HCT116 (cell line): Measurements from ENCODE around the gene DAAM1. TPM values are rescaled to one million over a fixed set of nuclear protein-coding genes. Genes with fewer than 3 reads are reported as not detected.

Experiments used
- ATAC-seq: fragments of 200-7000 bp; cut with Tn5 transposase; 2 replicates; pipeline ENCODE4 v1.9.1; 2020; ENCODE audit warnings: mild to moderate bottlenecking, moderate library complexity
- BruUV-seq: library from RNA; stranded (reverse); fragments of 400-500 nt; replicated peaks from 2 replicates; lab custom pipeline; 2021; lab: Mats Ljungman, UMichigan
- CTCF ChIA-PET: fragments of 300-600 bp; sonication (Branson Sonifier 250); formaldehyde crosslinking; loops from one replicate; lab custom pipeline; 2021; ENCODE audit warnings: antibody characterized with exemption; lab: Charles Lee
- POLR2A ChIA-PET: fragments of 300-600, 350-600 bp; sonication (Branson Sonifier 250); formaldehyde crosslinking; loops from one replicate; lab custom pipeline; 2021; ENCODE audit warnings: antibody characterized with exemption; lab: Charles Lee
- RAD21 ChIA-PET, 2 experiments: fragments of 300-600 bp; sonication (Branson Sonifier 250); formaldehyde crosslinking; loops; one replicate each; lab custom pipeline; 2023; ENCODE audit warnings: low total read pairs in 2 of 2; ENCODE audit not compliant: uncharacterized antibody in 2 of 2, unreplicated experiment in 2 of 2, low non-redundant PET in 1 of 2; lab: Charles Lee
- DNase-seq: peaks from one replicate; pipeline ENCODE4 v3.0.0-alpha.2; 2010; ENCODE audit warnings: low read depth, low spot score
- H2AFZ ChIP-seq: fragments of 200-600 bp; shearing (Covaris generic), sonication (generic); 2 replicates; pipeline ENCODE4 v1.6.1; 2017; ENCODE audit warnings: low read depth, mixed run types, mixed read lengths, antibody characterized with exemption, low read length; ENCODE audit not compliant: poor library complexity, severe bottlenecking
- H3K27ac ChIP-seq: 2 replicates; pipeline ENCODE4 v1.5.1; 2012; ENCODE audit warnings: low read depth, low read length
- H3K27me3 ChIP-seq: fragments of 200-600 bp; sonication (generic); 2 replicates; pipeline ENCODE4 v1.6.1; 2016; ENCODE audit warnings: mixed run types, low read length, mixed read lengths; ENCODE audit not compliant: insufficient read depth
- H3K36me3 ChIP-seq, 2 experiments: fragments of 200-500 bp in 1 of 2; fragments of 200-600 bp in 1 of 2; sonication (Bioruptor generic) in 1 of 2; sonication (generic) in 1 of 2; 2 replicates each; pipeline versions ENCODE4 v1.5.1 to v1.6.1; 2014 to 2016; ENCODE audit warnings: low read length in 2 of 2, inconsistent platforms in 1 of 2, mixed read lengths in 1 of 2, mixed run types in 1 of 2; ENCODE audit not compliant: insufficient read depth in 2 of 2, control insufficient read depth in 1 of 2
- H3K4me1 ChIP-seq, 2 experiments: fragments of 200-600 bp in 1 of 2; sonication (generic) in 1 of 2; 2 replicates each; pipeline versions ENCODE4 v1.5.1 to v1.6.1; 2012 to 2017; ENCODE audit warnings: low read length in 2 of 2, inconsistent platforms in 1 of 2, mild to moderate bottlenecking in 1 of 2, mixed read lengths in 1 of 2, mixed run types in 1 of 2, moderate library complexity in 1 of 2; ENCODE audit not compliant: insufficient read depth in 2 of 2, control insufficient read depth in 1 of 2
- H3K4me2 ChIP-seq: fragments of 200-600 bp; sonication (generic); 2 replicates; pipeline ENCODE4 v1.6.1; 2017; ENCODE audit warnings: mixed run types, low read length, mixed read lengths
- H3K4me3 ChIP-seq, 2 experiments: fragments of 200-600 bp in 1 of 2; sonication (generic) in 1 of 2; replicated peaks in 1 of 2; 2 replicates each; pipeline ENCODE4 v1.5.1; 2011 to 2016; ENCODE audit warnings: low read length in 2 of 2, control low read depth in 1 of 2, low read depth in 1 of 2, mild to moderate bottlenecking in 1 of 2, mixed read lengths in 1 of 2, mixed run types in 1 of 2
- H3K79me2 ChIP-seq: fragments of 200-600 bp; sonication (generic); 2 replicates; pipeline ENCODE4 v1.6.1; 2017; ENCODE audit warnings: mild to moderate bottlenecking, mixed run types, low read length, moderate library complexity, mixed read lengths; ENCODE audit not compliant: insufficient read depth
- H3K9ac ChIP-seq: fragments of 200-600 bp; sonication (generic); 2 replicates; pipeline ENCODE4 v1.6.1; 2016; ENCODE audit warnings: low read length, mixed read lengths
- H3K9me2 ChIP-seq: fragments of 200-600 bp; sonication (generic), shearing (Covaris generic); 2 replicates; pipeline ENCODE4 v1.6.1; 2017; ENCODE audit warnings: mixed run types, mild to moderate bottlenecking, moderate library complexity; ENCODE audit not compliant: insufficient read depth
- H3K9me3 ChIP-seq, 2 experiments: fragments of 200-500 bp in 1 of 2; fragments of 200-600 bp in 1 of 2; sonication (Bioruptor generic) in 1 of 2; sonication (generic) in 1 of 2; 2 replicates each; pipeline ENCODE4 v1.6.1; 2014 to 2017; ENCODE audit warnings: low read length in 2 of 2, mixed read lengths in 2 of 2, inconsistent platforms in 1 of 2, low read depth in 1 of 2, mild to moderate bottlenecking in 1 of 2, mixed run types in 1 of 2, moderate library complexity in 1 of 2; ENCODE audit not compliant: control insufficient read depth in 1 of 2, insufficient read depth in 1 of 2
- H4K20me1 ChIP-seq: fragments of 200-600 bp; sonication (generic), shearing (Covaris generic); 2 replicates; pipeline ENCODE4 v1.6.1; 2017; ENCODE audit warnings: mixed run types, mild to moderate bottlenecking, moderate library complexity; ENCODE audit not compliant: insufficient read depth
- ATF3 ChIP-seq: IDR thresholded peaks from 2 replicates; pipeline ENCODE4 v1.6.1; 2012
- CBX3 ChIP-seq: IDR thresholded peaks from 2 replicates; pipeline ENCODE4 v1.6.1; 2012; ENCODE audit warnings: low read depth
- CTCF ChIP-seq, 3 experiments: fragments of 200-600 bp in 1 of 3; sonication (generic) in 1 of 3; IDR thresholded peaks in 2 of 3; conservative IDR thresholded peaks in 1 of 3; 2 replicates each; pipeline ENCODE4 v1.5.1; 2012 to 2017; ENCODE audit warnings: low read depth in 2 of 3, low read length in 2 of 3, antibody characterized with exemption in 1 of 3, borderline replicate concordance in 1 of 3, control low read depth in 1 of 3, mild to moderate bottlenecking in 1 of 3, mixed read lengths in 1 of 3, mixed run types in 1 of 3, moderate library complexity in 1 of 3; ENCODE audit not compliant: insufficient read depth in 1 of 3
- EGR1 ChIP-seq: IDR thresholded peaks from 2 replicates; pipeline ENCODE4 v1.6.1; 2012; ENCODE audit warnings: low read depth
- FOSL1 ChIP-seq: IDR thresholded peaks from 2 replicates; pipeline ENCODE4 v1.6.1; 2012; ENCODE audit warnings: low read depth
- JUND ChIP-seq: IDR thresholded peaks from 2 replicates; pipeline ENCODE4 v1.6.1; 2012
- SIN3A ChIP-seq: IDR thresholded peaks from 2 replicates; pipeline ENCODE4 v1.6.1; 2012; ENCODE audit warnings: low read depth
- intact Hi-C: fragments of 100-400 bp; cut with micrococcal nuclease; formaldehyde crosslinking; loops from 2 replicates; pipeline ENCODE4 v1.10.0; 2022
- total RNA-seq: library from RNA; stranded (reverse); gene quantifications from one replicate; pipeline ENCODE4 v1.2.1, GENCODE V29; 2021; ENCODE audit not compliant: unreplicated experiment

Gene DAAM1
- total RNA-seq, 1 experiment from 2014 or later: 10.7 TPM

DNA sequence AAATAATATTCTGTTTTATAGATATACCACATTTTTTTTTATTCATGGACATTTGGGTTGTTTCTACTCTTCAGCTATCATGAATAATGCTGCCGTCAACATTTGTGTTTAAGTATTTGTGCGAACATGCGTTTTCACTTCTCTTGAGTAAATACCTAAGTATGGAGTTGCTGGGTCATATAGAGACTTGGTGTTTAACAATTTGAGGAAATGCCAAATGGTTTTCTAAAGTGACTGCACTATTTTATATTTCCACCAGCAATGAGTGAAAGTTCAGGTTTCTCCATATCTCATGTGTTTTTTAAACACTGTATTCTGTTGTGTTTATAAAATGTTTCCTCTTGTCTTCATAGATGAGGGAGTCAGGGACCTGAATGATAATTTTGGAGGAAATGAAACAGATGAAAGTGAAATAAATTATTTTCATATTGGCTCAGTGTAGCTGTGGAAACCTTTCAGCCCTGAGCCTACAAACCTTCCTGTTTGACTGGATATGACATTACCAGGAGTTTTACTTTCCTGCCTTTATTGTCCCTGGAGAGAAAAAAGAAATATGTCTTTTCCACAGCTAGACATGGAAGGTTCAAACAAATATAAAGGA, 26.3 kb downstream of the DAAM1 start (continued):
- no peak for TF ChIP-seq ATF3
- no peak for TF ChIP-seq JUND
- no peak for TF ChIP-seq FOSL1
- no peak for TF ChIP-seq CTCF (IDR thresholded peaks at IDR 0.05 in 2 of 3, conservative IDR thresholded peaks at IDR 0.05 in 1 of 3; ENCODE audit: borderline replicate concordance in 1 of 3, insufficient read depth in 1 of 3, low read depth in 2 of 3, low read length in 2 of 3)

GRCh38 chr14:59215322-59215721, 26.9 kb downstream of the DAAM1 start:
- no peak for ATAC-seq
- CTCF ChIA-PET: no interaction called here

More at GRCh38 chr14:59215322-59215721, 26.9 kb downstream of the DAAM1 start:
- Histone ChIP-seq H3K4me1 (no peaks in the 10 kb centered on the region), H3K4me3 (no peak overlapping the region), H3K9me2 (no peaks in the 10 kb centered on the region), H3K4me2 (no peak overlapping the region), H4K20me1 (no peaks in the 10 kb centered on the region), H3K9me3 (no peaks in the 10 kb centered on the region), H2AFZ (no peak overlapping the region), H3K27me3 (no peaks in the 10 kb centered on the region), H3K9ac (no peak overlapping the region), H3K79me2 (no peaks in the 10 kb centered on the region), H3K27ac (no peak overlapping the region), H3K36me3 (no peaks in the 10 kb centered on the region)
- BruUV-seq: no TSS peak
- ChIA-PET POLR2A (no interaction called here), RAD21 (interaction anchor here in 1 of 2 experiments (0.7 kb wide), 1 partner anchor 83 kb away, joined by 3 read pairs; no protein-coding TSS in a partner anchor)
- intact Hi-C loops: no loop called here
- DNase-seq: no peak
- TF ChIP-seq EGR1 (no peak), ATF3 (no peak), CBX3 (no peak), FOSL1 (no peak), SIN3A (no peak)
